Upper lobe of left lung (tissue), 6 donors: ENCODE results near the gene PTPRN. TPM values are rescaled to one million over a fixed set of nuclear protein-coding genes. Genes with fewer than 3 reads are reported as not detected.

Source experiments
- ATAC-seq, 2 donors: fragments of 200-7000 bp; cut with Tn5 transposase; one replicate each; pipeline ENCODE4 v1.9.1; 2022; ENCODE audit warnings: mild to moderate bottlenecking in 2 of 2, moderate library complexity in 2 of 2; ENCODE audit not compliant: low FRiP score in 2 of 2
- DNase-seq, 2 donors: peaks; one replicate each; pipeline ENCODE4 v3.0.0-alpha.2; 2019 to 2020
- H3K27ac ChIP-seq, 4 donors: fragments of 200-600 bp; sonication (generic); one replicate each; pipeline ENCODE4 v1.5.1; 2016 to 2019
- H3K27me3 ChIP-seq, 4 donors: fragments of 200-600 bp; sonication (generic); one replicate each; pipeline ENCODE4 v1.5.1; 2017 to 2019
- H3K36me3 ChIP-seq, 4 donors: fragments of 200-600 bp; sonication (generic); one replicate each; pipeline ENCODE4 v1.5.1; 2016 to 2019
- H3K4me1 ChIP-seq, 4 donors: fragments of 200-600 bp; sonication (generic); one replicate each; pipeline ENCODE4 v1.5.1; 2018 to 2019
- H3K4me3 ChIP-seq, 4 donors: fragments of 200-600 bp; sonication (generic); one replicate each; pipeline ENCODE4 v1.5.1; 2017 to 2019; ENCODE audit warnings: mild to moderate bottlenecking in 2 of 4, moderate library complexity in 1 of 4
- H3K9me3 ChIP-seq, 4 donors: fragments of 200-600 bp; sonication (generic); one replicate each; pipeline ENCODE4 v1.5.1; 2018 to 2019
- CTCF ChIP-seq, 6 experiments: fragments of 450-650 bp in 4 of 6; fragments of 200-600 bp in 2 of 6; sonication (generic) in 2 of 6; IDR thresholded peaks; one replicate each; pipeline ENCODE4 v1.5.1; 2016 to 2019; ENCODE audit warnings: antibody characterized with exemption in 6 of 6
- EP300 ChIP-seq, 4 donors: sonication (generic); formaldehyde crosslinking; IDR thresholded peaks; one replicate each; pipeline ENCODE4 v1.5.1; 2017; ENCODE audit warnings: antibody characterized with exemption in 4 of 4, control low read depth in 2 of 4
- POLR2A ChIP-seq, 4 donors: fragments of 450-650 bp; IDR thresholded peaks; one replicate each; pipeline ENCODE4 v1.5.1; 2016 to 2017; ENCODE audit warnings: antibody characterized with exemption in 4 of 4, mild to moderate bottlenecking in 2 of 4
- POLR2AphosphoS5 ChIP-seq, 2 donors: sonication (generic); formaldehyde crosslinking; IDR thresholded peaks; one replicate each; pipeline ENCODE4 v1.5.1; 2017; ENCODE audit warnings: antibody characterized with exemption in 2 of 2
- WGBS, 2 donors: methylation state at CpG; one replicate each; pipeline ENCODE4 v1.1.5; 2017 to 2018; 5-methylcytosine and 5-hydroxymethylcytosine counted together
- total RNA-seq, 6 donors: library from RNA; depleted of rRNA in 4 of 6; stranded (reverse); fragments of >200 nt in 4 of 6; gene quantifications; one replicate each; pipeline versions ENCODE4 v1.1.0 to v1.2.1, GENCODE V29; 2016 to 2021
- donor health status: DM: no; HTN: no; CAD: no; lungs with moderate emphysema.
- donor health status: DM: no; HTN: yes; CAD: no; lungs with severe emphysema.

PTPRN gene
- total RNA-seq, 6 donors from 2014 or later, result 0.20 to 4.4 (median 0.68) TPM; not detected in 2

- DNase-seq (peak in 1 of 2 donors; percentile 46), ATAC-seq (peak in 1 of 2 donors; percentile 23)
- Histone ChIP-seq H3K36me3 (no peaks in the 10 kb centered on the region), H3K9me3 (no peaks in the 10 kb centered on the region), H3K27ac (peak overlapping the region; percentile 62 to 78 (median 68)), H3K4me3 (no peak overlapping the region), H3K4me1 (peaks cover 12 to 16% (median 16%) of the 10 kb centered on the region in 4 donors), H3K27me3 (no peaks in the 10 kb centered on the region)
- 41 to 43% methylated on average over 4 to 6 of the region's 6 CpGs for WGBS, 2 donors
- no peak for TF ChIP-seq POLR2AphosphoS5 (IDR thresholded peaks at IDR 0.05)
- TF ChIP-seq POLR2A (IDR thresholded peaks at IDR 0.05), result peak in 1 of 4 donors; percentile 40
Observed at GRCh38 chr2:219274361-219274921, 34.8 kb downstream of the PTPRN start.

GRCh38 chr2:219273937-219274336 is 35.3 kb downstream of the PTPRN start:
- 82% methylated on average over 2 of the region's 3 CpGs; no CpG with 5 or more reads in 1 of the 2 donors for WGBS, 2 donors
- H3K27ac ChIP-seq, result peak overlapping the region; percentile 62 to 78 (median 68)
- DNase-seq (no peak), ATAC-seq (no peak)
- peaks cover 12 to 16% (median 16%) of the 10 kb centered on the region in 4 donors for H3K4me1 ChIP-seq
- H3K4me3 ChIP-seq, result no peak overlapping the region
- H3K36me3 ChIP-seq, result no peaks in the 10 kb centered on the region
- H3K27me3 ChIP-seq, result no peaks in the 10 kb centered on the region
- H3K9me3 ChIP-seq, result no peaks in the 10 kb centered on the region
- TF ChIP-seq CTCF (IDR thresholded peaks at IDR 0.05) (no peak), EP300 (IDR thresholded peaks at IDR 0.05) (no peak), POLR2AphosphoS5 (IDR thresholded peaks at IDR 0.05) (peak in 1 of 2 donors; percentile 40), POLR2A (IDR thresholded peaks at IDR 0.05) (no peak)

- Histone ChIP-seq H3K4me3 (no peak overlapping the region), H3K27me3 (no peaks in the 10 kb centered on the region), H3K4me1 (peaks cover 4 to 7% (median 7%) of the 10 kb centered on the region in 4 donors), H3K27ac (no peak overlapping the region), H3K36me3 (no peaks in the 10 kb centered on the region), H3K9me3 (no peaks in the 10 kb centered on the region)
- no peak for DNase-seq
- no peak for ATAC-seq
- WGBS, 2 donors, result 66 to 67% methylated on average over 2 of the region's 2 CpGs
- TF ChIP-seq POLR2AphosphoS5 (IDR thresholded peaks at IDR 0.05) (no peak), CTCF (IDR thresholded peaks at IDR 0.05) (no peak), EP300 (IDR thresholded peaks at IDR 0.05) (no peak), POLR2A (IDR thresholded peaks at IDR 0.05) (no peak)
Observed at GRCh38 chr2:219272995-219273394, 36.2 kb downstream of the PTPRN start.

- H3K36me3 ChIP-seq, result no peaks in the 10 kb centered on the region
- WGBS, 2 donors, result 83 to 87% methylated on average over 4 of the region's 4 CpGs
- H3K9me3 ChIP-seq, result no peaks in the 10 kb centered on the region
- peaks cover 0 to under 1% (median under 1%) of the 10 kb centered on the region in 4 donors for H3K4me1 ChIP-seq
- H3K4me3 ChIP-seq, result no peak overlapping the region
- no peak for TF ChIP-seq CTCF (IDR thresholded peaks at IDR 0.05)
- no peak for TF ChIP-seq POLR2A (IDR thresholded peaks at IDR 0.05)
- TF ChIP-seq POLR2AphosphoS5 (IDR thresholded peaks at IDR 0.05), result no peak
- TF ChIP-seq EP300 (IDR thresholded peaks at IDR 0.05), result no peak
- DNase-seq (no peak), ATAC-seq (no peak)
- no peaks in the 10 kb centered on the region for H3K27me3 ChIP-seq
- no peak overlapping the region for H3K27ac ChIP-seq
Observed at GRCh38 chr2:219272356-219272755, 36.8 kb downstream of the PTPRN start.

- no peak overlapping the region for H3K27ac ChIP-seq
- WGBS, 2 donors, result 64 to 89% methylated on average over 2 of the region's 2 CpGs
- H3K9me3 ChIP-seq, result no peaks in the 10 kb centered on the region
- no peaks in the 10 kb centered on the region for H3K4me1 ChIP-seq
- DNase-seq, result no peak
- H3K4me3 ChIP-seq, result no peak overlapping the region
- TF ChIP-seq POLR2AphosphoS5 (IDR thresholded peaks at IDR 0.05) (no peak), EP300 (IDR thresholded peaks at IDR 0.05) (no peak), CTCF (IDR thresholded peaks at IDR 0.05) (no peak), POLR2A (IDR thresholded peaks at IDR 0.05) (no peak)
- no peaks in the 10 kb centered on the region for H3K27me3 ChIP-seq
- no peak for ATAC-seq
- H3K36me3 ChIP-seq, result no peaks in the 10 kb centered on the region
Observed at GRCh38 chr2:219271021-219271420, 38.2 kb downstream of the PTPRN start.
